CD4-positive, CD25-positive, alpha-beta regulatory T cell (primary cell): ENCODE data around the gene CDKAL1. TPM values are rescaled to one million over a fixed set of nuclear protein-coding genes. Genes with fewer than 3 reads are reported as not detected.

Source experiments
- ATAC-seq, 2 donors: fragments of 150-1000 bp; cut with Tn5 transposase; one replicate each; pipeline ENCODE4 v1.10.0; 2021; ENCODE audit warnings: low read depth in 2 of 2, moderate number of reproducible peaks in 2 of 2, moderate library complexity in 1 of 2
- DNase-seq, 3 donors: peaks; one replicate each; pipeline versions ENCODE4 v3.0.0 to v3.0.0-alpha.2; 2012 to 2022; ENCODE audit warnings: mixed read lengths in 1 of 3
- H3K27ac ChIP-seq: one replicate; pipeline ENCODE4 v1.7.0; 2013; ENCODE audit warnings: mild to moderate bottlenecking, low read length; ENCODE audit not compliant: insufficient read depth, poor library complexity, severe bottlenecking
- H3K27me3 ChIP-seq: one replicate; pipeline ENCODE4 v1.7.0; 2013; ENCODE audit warnings: low read length; ENCODE audit not compliant: control insufficient read depth, insufficient read depth
- H3K36me3 ChIP-seq: one replicate; pipeline ENCODE4 v1.7.0; 2013; ENCODE audit warnings: mild to moderate bottlenecking, low read length, moderate library complexity; ENCODE audit not compliant: control insufficient read depth, insufficient read depth
- H3K4me1 ChIP-seq: 2 replicates; pipeline ENCODE4 v1.7.0; 2013; ENCODE audit warnings: mild to moderate bottlenecking, low read length; ENCODE audit not compliant: insufficient read depth, control insufficient read depth, poor library complexity, severe bottlenecking
- H3K4me3 ChIP-seq: one replicate; pipeline ENCODE4 v1.7.0; 2013; ENCODE audit warnings: low read depth, mild to moderate bottlenecking, low read length, moderate library complexity
- H3K9me3 ChIP-seq, 2 experiments: 1 replicate in 1 of 2; 2 replicates in 1 of 2; pipeline ENCODE4 v1.7.0; 2013; ENCODE audit warnings: low read length in 2 of 2, mild to moderate bottlenecking in 1 of 2, moderate library complexity in 1 of 2; ENCODE audit not compliant: control insufficient read depth in 2 of 2
- H3K27ac Mint-ChIP-seq, 3 donors: one replicate each; pipeline ENCODE4 v1.8.0; 2020 to 2022; ENCODE audit warnings: mild to moderate bottlenecking in 3 of 3, mixed read lengths in 3 of 3, moderate library complexity in 2 of 3
- H3K27me3 Mint-ChIP-seq: one replicate; pipeline ENCODE4 v1.8.0; 2022; ENCODE audit warnings: mild to moderate bottlenecking, mixed read lengths
- H3K36me3 Mint-ChIP-seq: one replicate; pipeline ENCODE4 v1.8.0; 2020; ENCODE audit warnings: mixed read lengths
- H3K4me1 Mint-ChIP-seq, 4 donors: one replicate each; pipeline ENCODE4 v1.8.0; 2020 to 2022; ENCODE audit warnings: mixed read lengths in 4 of 4, mild to moderate bottlenecking in 1 of 4
- H3K4me3 Mint-ChIP-seq, 4 donors: one replicate each; pipeline ENCODE4 v1.8.0; 2020 to 2022; ENCODE audit warnings: mild to moderate bottlenecking in 4 of 4, mixed read lengths in 4 of 4, moderate library complexity in 3 of 4
- H3K9me3 Mint-ChIP-seq, 7 donors: one replicate each; pipeline ENCODE4 v1.8.0; 2020 to 2022; ENCODE audit warnings: mixed read lengths in 7 of 7, mild to moderate bottlenecking in 3 of 7, moderate library complexity in 2 of 7
- polyA plus RNA-seq, 4 donors: library from polyadenylated mRNA; unstranded; fragments of 300-500 nt; fragmentation: Illumina TruSeq; gene quantifications; one replicate each; pipeline ENCODE4 v1.2.3, GENCODE V29; 2021
- total RNA-seq: library from RNA; stranded (reverse); gene quantifications from one replicate; pipeline ENCODE4 v1.2.3, GENCODE V29; 2022

CDKAL1 gene
- total and polyA plus RNA-seq, 5 donors from 2014 or later, result 26.1 to 39.4 (median 30.4) TPM

- DNase-seq (no peak), ATAC-seq (no peak)
- Mint-ChIP-seq H3K27me3 (no peaks in the 10 kb centered on the region), H3K4me3 (no peak overlapping the region), H3K4me1 (peaks cover under 1 to 15% (median 3%) of the 10 kb centered on the region in 4 donors), H3K9me3 (peaks cover 0 to 2% (median 0%) of the 10 kb centered on the region in 7 donors), H3K36me3 (peaks cover 27% of the 10 kb centered on the region), H3K27ac (no peak overlapping the region)
- H3K27ac ChIP-seq, result no peak overlapping the region
- H3K4me3 ChIP-seq, result no peak overlapping the region
- H3K27me3 ChIP-seq, result no peaks in the 10 kb centered on the region
- no peaks in the 10 kb centered on the region for H3K4me1 ChIP-seq
- no peaks in the 10 kb centered on the region for H3K9me3 ChIP-seq
- H3K36me3 ChIP-seq, result no peaks in the 10 kb centered on the region
Observed at GRCh38 chr6:20845592-20845991, 311.3 kb downstream of the CDKAL1 start.

GRCh38 chr6:20846602-20847028 is 312.4 kb downstream of the CDKAL1 start:
- DNase-seq (peak in 1 of 3 donors; percentile 34), ATAC-seq (peak in 1 of 2 donors; percentile 28)
- H3K27ac ChIP-seq, result no peak overlapping the region
- Mint-ChIP-seq H3K36me3 (peaks cover 29% of the 10 kb centered on the region), H3K4me1 (peaks cover 0 to 15% (median 3%) of the 10 kb centered on the region in 4 donors), H3K27me3 (no peaks in the 10 kb centered on the region), H3K4me3 (no peak overlapping the region), H3K9me3 (peaks cover 0 to 2% (median 0%) of the 10 kb centered on the region in 7 donors), H3K27ac (peak overlapping the region in 1 of 3 donors; percentile 16)
- H3K27me3 ChIP-seq, result no peaks in the 10 kb centered on the region
- no peaks in the 10 kb centered on the region for H3K36me3 ChIP-seq
- no peak overlapping the region for H3K4me3 ChIP-seq
- no peaks in the 10 kb centered on the region for H3K9me3 ChIP-seq
- no peaks in the 10 kb centered on the region for H3K4me1 ChIP-seq

DNA sequence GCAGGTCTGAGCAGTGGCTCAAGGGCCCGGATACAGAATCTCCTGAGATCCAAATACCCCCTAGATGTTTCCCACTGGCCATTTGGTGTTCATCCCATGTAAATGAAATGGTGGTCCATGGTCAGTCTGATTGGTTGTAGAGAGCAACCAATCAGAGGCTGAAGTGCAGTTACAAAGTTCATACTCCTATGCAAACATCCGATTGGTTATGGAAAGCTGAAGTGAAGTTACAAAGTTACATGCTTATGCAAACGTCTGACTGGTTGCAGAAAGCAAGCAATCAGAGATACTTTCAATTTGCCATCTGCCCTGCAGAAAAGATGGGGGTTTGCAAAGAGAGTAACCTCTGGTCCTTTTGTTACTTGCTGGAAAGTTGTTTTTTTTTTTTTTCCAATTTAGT is 313.6 kb downstream of the CDKAL1 start:
- H3K4me1 ChIP-seq, result no peaks in the 10 kb centered on the region
- Mint-ChIP-seq H3K4me3 (no peak overlapping the region), H3K27me3 (no peaks in the 10 kb centered on the region), H3K36me3 (peaks cover 26% of the 10 kb centered on the region), H3K9me3 (peaks cover 0 to 1% (median 0%) of the 10 kb centered on the region in 7 donors), H3K4me1 (peaks cover 0 to 15% (median 4%) of the 10 kb centered on the region in 4 donors), H3K27ac (no peak overlapping the region)
- no peak for ATAC-seq
- H3K4me3 ChIP-seq, result no peak overlapping the region
- no peak for DNase-seq
- H3K27ac ChIP-seq, result no peak overlapping the region
- H3K9me3 ChIP-seq, result no peaks in the 10 kb centered on the region
- H3K27me3 ChIP-seq, result no peaks in the 10 kb centered on the region
- H3K36me3 ChIP-seq, result no peaks in the 10 kb centered on the region

- Mint-ChIP-seq H3K4me1 (peaks cover 0 to 15% (median 5%) of the 10 kb centered on the region in 4 donors), H3K36me3 (peaks cover 15% of the 10 kb centered on the region), H3K27ac (no peak overlapping the region), H3K9me3 (no peaks in the 10 kb centered on the region), H3K4me3 (no peak overlapping the region), H3K27me3 (no peaks in the 10 kb centered on the region)
- Histone ChIP-seq H3K4me3 (no peak overlapping the region), H3K27me3 (no peaks in the 10 kb centered on the region), H3K9me3 (no peaks in the 10 kb centered on the region), H3K27ac (no peak overlapping the region), H3K36me3 (no peaks in the 10 kb centered on the region), H3K4me1 (no peaks in the 10 kb centered on the region)
- ATAC-seq, result no peak
- DNase-seq, result no peak
Observed at GRCh38 chr6:20850686-20851416, 316.6 kb downstream of the CDKAL1 start.

GRCh38 chr6:20851795-20852194 is 317.5 kb downstream of the CDKAL1 start:
- no peaks in the 10 kb centered on the region for H3K27me3 Mint-ChIP-seq
- no peaks in the 10 kb centered on the region for H3K9me3 ChIP-seq
- H3K27me3 ChIP-seq, result no peaks in the 10 kb centered on the region
- H3K9me3 Mint-ChIP-seq, result peaks cover 0 to 1% (median 0%) of the 10 kb centered on the region in 7 donors
- H3K36me3 Mint-ChIP-seq, result peaks cover 13% of the 10 kb centered on the region
- H3K4me3 ChIP-seq, result no peak overlapping the region
- no peak for DNase-seq
- no peak overlapping the region for H3K4me3 Mint-ChIP-seq
- no peak for ATAC-seq
- no peak overlapping the region for H3K27ac ChIP-seq
- no peaks in the 10 kb centered on the region for H3K36me3 ChIP-seq
- H3K4me1 Mint-ChIP-seq, result peaks cover 0 to 9% (median 5%) of the 10 kb centered on the region in 4 donors
- no peak overlapping the region for H3K27ac Mint-ChIP-seq
- no peaks in the 10 kb centered on the region for H3K4me1 ChIP-seq

- peaks cover 11% of the 10 kb centered on the region for H3K36me3 Mint-ChIP-seq
- Histone ChIP-seq H3K4me1 (no peaks in the 10 kb centered on the region), H3K27me3 (no peaks in the 10 kb centered on the region), H3K36me3 (no peaks in the 10 kb centered on the region), H3K9me3 (no peaks in the 10 kb centered on the region), H3K4me3 (no peak overlapping the region), H3K27ac (no peak overlapping the region)
- DNase-seq (no peak), ATAC-seq (no peak)
- no peak overlapping the region for H3K4me3 Mint-ChIP-seq
- H3K4me1 Mint-ChIP-seq, result peaks cover 0 to 6% (median 0%) of the 10 kb centered on the region in 4 donors
- H3K27ac Mint-ChIP-seq, result no peak overlapping the region
- peaks cover 0 to 1% (median 0%) of the 10 kb centered on the region in 7 donors for H3K9me3 Mint-ChIP-seq
- no peaks in the 10 kb centered on the region for H3K27me3 Mint-ChIP-seq
Observed at GRCh38 chr6:20853828-20854227, 319.6 kb downstream of the CDKAL1 start.

- no peak for DNase-seq
- no peaks in the 10 kb centered on the region for H3K36me3 ChIP-seq
- H3K4me1 Mint-ChIP-seq, result peaks cover 0 to 6% (median 0%) of the 10 kb centered on the region in 4 donors
- no peak for ATAC-seq
- no peaks in the 10 kb centered on the region for H3K4me1 ChIP-seq
- H3K9me3 ChIP-seq, result no peaks in the 10 kb centered on the region
- no peak overlapping the region for H3K4me3 ChIP-seq
- no peak overlapping the region for H3K4me3 Mint-ChIP-seq
- H3K27ac Mint-ChIP-seq, result no peak overlapping the region
- no peak overlapping the region for H3K27ac ChIP-seq
- no peaks in the 10 kb centered on the region for H3K27me3 ChIP-seq
- peaks cover 13% of the 10 kb centered on the region for H3K36me3 Mint-ChIP-seq
- H3K9me3 Mint-ChIP-seq, result peaks cover 0 to 4% (median 0%) of the 10 kb centered on the region in 7 donors
- H3K27me3 Mint-ChIP-seq, result no peaks in the 10 kb centered on the region
Observed at GRCh38 chr6:20856681-20857288, 322.5 kb downstream of the CDKAL1 start.
